ENCODE measurements around the gene FATE1.

Gene FATE1

GRCh38 chrX:151759041-151759708, 43.3 kb downstream of the FATE1 start:
- in situ Hi-C loops (cut with HindIII; ENCODE audit: low pct_ligation_motif_present, low sequenced_read_pairs) = no loop called here
- Histone ChIP-seq H3K36me3 (replicated peaks) (no peaks in the 10 kb centered on the region), H3K27ac (no peak overlapping the region), H3K4me3 (ENCODE audit: low read depth, low read length) (no peak overlapping the region), H3K27me3 (replicated peaks) (no peaks in the 10 kb centered on the region)
- TF ChIP-seq, protein P1, sequence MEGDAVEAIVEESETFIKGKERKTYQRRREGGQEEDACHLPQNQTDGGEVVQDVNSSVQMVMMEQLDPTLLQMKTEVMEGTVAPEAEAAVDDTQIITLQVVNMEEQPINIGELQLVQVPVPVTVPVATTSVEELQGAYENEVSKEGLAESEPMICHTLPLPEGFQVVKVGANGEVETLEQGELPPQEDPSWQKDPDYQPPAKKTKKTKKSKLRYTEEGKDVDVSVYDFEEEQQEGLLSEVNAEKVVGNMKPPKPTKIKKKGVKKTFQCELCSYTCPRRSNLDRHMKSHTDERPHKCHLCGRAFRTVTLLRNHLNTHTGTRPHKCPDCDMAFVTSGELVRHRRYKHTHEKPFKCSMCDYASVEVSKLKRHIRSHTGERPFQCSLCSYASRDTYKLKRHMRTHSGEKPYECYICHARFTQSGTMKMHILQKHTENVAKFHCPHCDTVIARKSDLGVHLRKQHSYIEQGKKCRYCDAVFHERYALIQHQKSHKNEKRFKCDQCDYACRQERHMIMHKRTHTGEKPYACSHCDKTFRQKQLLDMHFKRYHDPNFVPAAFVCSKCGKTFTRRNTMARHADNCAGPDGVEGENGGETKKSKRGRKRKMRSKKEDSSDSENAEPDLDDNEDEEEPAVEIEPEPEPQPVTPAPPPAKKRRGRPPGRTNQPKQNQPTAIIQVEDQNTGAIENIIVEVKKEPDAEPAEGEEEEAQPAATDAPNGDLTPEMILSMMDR (IDR thresholded peaks at IDR 0.05; ENCODE audit: low read depth, low read length, missing control alignments) = no peak
- no peak for DNase-seq

GRCh38 chrX:151762802-151763201, 47.0 kb downstream of the FATE1 start:
- no peak overlapping the region for H3K4me3 ChIP-seq (ENCODE audit: low read depth, low read length)
- no peaks in the 10 kb centered on the region for H3K36me3 ChIP-seq (replicated peaks)
- TF ChIP-seq, protein P1 (IDR thresholded peaks at IDR 0.05; ENCODE audit: low read depth, low read length, missing control alignments) = no peak
- no peak for DNase-seq
- no peak overlapping the region for H3K27ac ChIP-seq
- in situ Hi-C loops (cut with HindIII; ENCODE audit: low pct_ligation_motif_present, low sequenced_read_pairs) = no loop called here
- no peaks in the 10 kb centered on the region for H3K27me3 ChIP-seq (replicated peaks)

GRCh38 chrX:151763711-151764110, 47.9 kb downstream of the FATE1 start:
- TF ChIP-seq, protein P1 (IDR thresholded peaks at IDR 0.05; ENCODE audit: low read depth, low read length, missing control alignments) = no peak
- H3K36me3 ChIP-seq (replicated peaks) = no peaks in the 10 kb centered on the region
- in situ Hi-C loops (cut with HindIII; ENCODE audit: low pct_ligation_motif_present, low sequenced_read_pairs) = no loop called here
- H3K27ac ChIP-seq = no peak overlapping the region
- DNase-seq = no peak
- no peak overlapping the region for H3K4me3 ChIP-seq (ENCODE audit: low read depth, low read length)
- no peaks in the 10 kb centered on the region for H3K27me3 ChIP-seq (replicated peaks)

- Histone ChIP-seq H3K36me3 (replicated peaks) (no peaks in the 10 kb centered on the region), H3K27me3 (replicated peaks) (no peaks in the 10 kb centered on the region), H3K27ac (no peak overlapping the region), H3K4me3 (ENCODE audit: low read depth, low read length) (no peak overlapping the region)
- TF ChIP-seq, protein P1 (IDR thresholded peaks at IDR 0.05; ENCODE audit: low read depth, low read length, missing control alignments) = no peak
- in situ Hi-C loops (cut with HindIII; ENCODE audit: low pct_ligation_motif_present, low sequenced_read_pairs) = no loop called here
- no peak for DNase-seq
Observed at GRCh38 chrX:151765026-151765425, 49.2 kb downstream of the FATE1 start.

GRCh38 chrX:151771726-151772125, 55.9 kb downstream of the FATE1 start:
- in situ Hi-C loops (cut with HindIII; ENCODE audit: low pct_ligation_motif_present, low sequenced_read_pairs) = no loop called here
- no peak for DNase-seq
- Histone ChIP-seq H3K27ac (no peak overlapping the region), H3K27me3 (replicated peaks) (no peaks in the 10 kb centered on the region), H3K36me3 (replicated peaks) (no peaks in the 10 kb centered on the region), H3K4me3 (ENCODE audit: low read depth, low read length) (no peak overlapping the region)
- TF ChIP-seq, protein P1 (IDR thresholded peaks at IDR 0.05; ENCODE audit: low read depth, low read length, missing control alignments) = no peak

Data from brain microvascular endothelial cell (primary cell).